Gastroesophageal sphincter (tissue), 3 donors: ENCODE results near the gene TROAP.

Source experiments
- EP300 ChIP-seq: sonication (generic); formaldehyde crosslinking; IDR thresholded peaks from one replicate; pipeline ENCODE4 v1.6.1; 2017; ENCODE audit warnings: antibody characterized with exemption, mild to moderate bottlenecking
- POLR2A ChIP-seq, 2 donors: fragments of 450-650 bp; IDR thresholded peaks; one replicate each; pipeline ENCODE4 v1.6.1; 2017; ENCODE audit warnings: antibody characterized with exemption in 2 of 2, mild to moderate bottlenecking in 2 of 2, moderate library complexity in 1 of 2
- POLR2AphosphoS5 ChIP-seq: sonication (generic); formaldehyde crosslinking; IDR thresholded peaks from one replicate; pipeline ENCODE4 v1.6.1; 2017; ENCODE audit warnings: antibody characterized with exemption
- TF ChIP-seq, protein P1 (sequence below), 4 experiments: fragments of 200-600 bp in 2 of 4; fragments of 450-650 bp in 2 of 4; sonication (generic) in 1 of 4; IDR thresholded peaks; one replicate each; pipeline ENCODE4 v1.5.1; 2017 to 2019; ENCODE audit warnings: antibody characterized with exemption in 4 of 4, mild to moderate bottlenecking in 2 of 4, moderate library complexity in 2 of 4

DNA sequence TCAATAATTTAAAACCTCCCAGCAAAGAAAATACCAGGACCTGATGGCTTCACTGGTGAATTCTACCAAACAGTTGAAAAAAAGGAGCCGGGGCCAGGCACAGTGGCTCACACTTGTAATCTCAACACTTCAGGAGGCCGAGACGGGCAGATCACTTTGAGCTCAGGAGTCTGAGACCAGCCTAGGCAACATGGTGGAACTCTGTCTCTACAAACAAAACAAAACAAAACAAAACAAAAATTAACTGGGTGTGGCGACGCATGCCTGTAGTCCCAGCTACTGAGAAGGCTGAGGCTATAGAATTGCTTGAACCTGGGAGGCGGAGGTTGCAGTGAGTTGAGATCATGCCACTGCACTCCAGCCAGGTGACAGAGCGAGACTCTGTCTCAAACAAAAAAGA lies 13.7 kb upstream of the TROAP start:
- TF ChIP-seq, protein P1, sequence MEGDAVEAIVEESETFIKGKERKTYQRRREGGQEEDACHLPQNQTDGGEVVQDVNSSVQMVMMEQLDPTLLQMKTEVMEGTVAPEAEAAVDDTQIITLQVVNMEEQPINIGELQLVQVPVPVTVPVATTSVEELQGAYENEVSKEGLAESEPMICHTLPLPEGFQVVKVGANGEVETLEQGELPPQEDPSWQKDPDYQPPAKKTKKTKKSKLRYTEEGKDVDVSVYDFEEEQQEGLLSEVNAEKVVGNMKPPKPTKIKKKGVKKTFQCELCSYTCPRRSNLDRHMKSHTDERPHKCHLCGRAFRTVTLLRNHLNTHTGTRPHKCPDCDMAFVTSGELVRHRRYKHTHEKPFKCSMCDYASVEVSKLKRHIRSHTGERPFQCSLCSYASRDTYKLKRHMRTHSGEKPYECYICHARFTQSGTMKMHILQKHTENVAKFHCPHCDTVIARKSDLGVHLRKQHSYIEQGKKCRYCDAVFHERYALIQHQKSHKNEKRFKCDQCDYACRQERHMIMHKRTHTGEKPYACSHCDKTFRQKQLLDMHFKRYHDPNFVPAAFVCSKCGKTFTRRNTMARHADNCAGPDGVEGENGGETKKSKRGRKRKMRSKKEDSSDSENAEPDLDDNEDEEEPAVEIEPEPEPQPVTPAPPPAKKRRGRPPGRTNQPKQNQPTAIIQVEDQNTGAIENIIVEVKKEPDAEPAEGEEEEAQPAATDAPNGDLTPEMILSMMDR (IDR thresholded peaks at IDR 0.05), result no peak
- TF ChIP-seq EP300 (no peak), POLR2A (IDR thresholded peaks at IDR 0.05) (no peak), POLR2AphosphoS5 (no peak)
